GM23338 (cell line): Measurements from ENCODE around the gene KAZN. TPM values are rescaled to one million over a fixed set of nuclear protein-coding genes. Genes with fewer than 3 reads are reported as not detected.
A peak's percentile ranks its signal among the peaks of the same experiment; 100 is the strongest.

Source experiments
- ATAC-seq: fragments of 200-7000 bp; cut with Tn5 transposase; 3 replicates; pipeline ENCODE4 v1.9.1; 2020
- DNase-seq: peaks from one replicate; pipeline ENCODE4 v3.0.0-alpha.2; 2015; ENCODE audit warnings: low spot score
- H2AFZ ChIP-seq: fragments of 200-600 bp; sonication (generic); 2 replicates; pipeline ENCODE4 v1.8.0; 2016; ENCODE audit warnings: antibody characterized with exemption, mild to moderate bottlenecking, moderate library complexity
- H3F3A ChIP-seq: fragments of 200-600 bp; sonication (generic); replicated peaks from 2 replicates; pipeline ENCODE4 v1.8.0; 2017; ENCODE audit warnings: antibody characterized with exemption, mixed run types, low read depth
- H3K27ac ChIP-seq: fragments of 200-600 bp; sonication (generic); 2 replicates; pipeline ENCODE4 v1.6.1; 2016; ENCODE audit warnings: low read depth
- H3K27me3 ChIP-seq: fragments of 200-600 bp; sonication (generic); 2 replicates; pipeline ENCODE4 v1.8.0; 2016; ENCODE audit warnings: mild to moderate bottlenecking, mixed run types, moderate library complexity; ENCODE audit not compliant: insufficient read depth
- H3K36me3 ChIP-seq: fragments of 200-600 bp; sonication (generic); 2 replicates; pipeline ENCODE4 v1.8.0; 2016; ENCODE audit warnings: mild to moderate bottlenecking; ENCODE audit not compliant: insufficient read depth
- H3K4me1 ChIP-seq: fragments of 200-600 bp; sonication (generic); 2 replicates; pipeline ENCODE4 v1.8.0; 2016; ENCODE audit warnings: mild to moderate bottlenecking, moderate library complexity; ENCODE audit not compliant: insufficient read depth
- H3K4me2 ChIP-seq: fragments of 200-600 bp; sonication (generic); 2 replicates; pipeline ENCODE4 v1.7.1; 2017; ENCODE audit warnings: mixed run types
- H3K4me3 ChIP-seq: fragments of 200-600 bp; sonication (generic); 2 replicates; pipeline ENCODE4 v1.6.1; 2016; ENCODE audit warnings: mixed run types
- H3K79me2 ChIP-seq: fragments of 200-600 bp; sonication (generic); replicated peaks from 2 replicates; pipeline ENCODE4 v1.8.0; 2017; ENCODE audit warnings: mild to moderate bottlenecking; ENCODE audit not compliant: insufficient read depth
- H3K9me2 ChIP-seq: fragments of 200-600 bp; sonication (generic); 2 replicates; pipeline ENCODE4 v1.8.0; 2017; ENCODE audit not compliant: insufficient read depth
- H4K20me1 ChIP-seq: fragments of 200-600 bp; sonication (generic); replicated peaks from 2 replicates; pipeline ENCODE4 v1.8.0; 2017; ENCODE audit warnings: mild to moderate bottlenecking; ENCODE audit not compliant: insufficient read depth
- H3K27ac Mint-ChIP-seq: 2 replicates; pipeline ENCODE4 v1.8.0; 2020; ENCODE audit warnings: inconsistent platforms, mild to moderate bottlenecking, moderate library complexity, mixed read lengths
- H3K27me3 Mint-ChIP-seq: 3 replicates; pipeline ENCODE4 v1.8.0; 2022; ENCODE audit warnings: low read depth, mild to moderate bottlenecking, moderate library complexity, mixed read lengths, inconsistent platforms; ENCODE audit not compliant: insufficient read depth, poor library complexity
- H3K36me3 Mint-ChIP-seq: 3 replicates; pipeline ENCODE4 v1.8.0; 2021; ENCODE audit warnings: low read depth, mild to moderate bottlenecking, inconsistent platforms, moderate library complexity, mixed read lengths
- H3K4me1 Mint-ChIP-seq: 3 replicates; pipeline ENCODE4 v1.8.0; 2020; ENCODE audit warnings: mild to moderate bottlenecking, inconsistent platforms, mixed read lengths
- H3K4me3 Mint-ChIP-seq: 3 replicates; pipeline ENCODE4 v1.8.0; 2021; ENCODE audit warnings: moderate library complexity, mild to moderate bottlenecking, inconsistent platforms, mixed read lengths
- H3K9me3 Mint-ChIP-seq: 3 replicates; pipeline ENCODE4 v1.8.0; 2020; ENCODE audit warnings: moderate library complexity, mild to moderate bottlenecking, inconsistent platforms, mixed read lengths
- CREB1 ChIP-seq: fragments of 250-450 bp; sonication (Bioruptor Pico); IDR thresholded peaks from 2 replicates; pipeline ENCODE4 v1.5.0; 2020; ENCODE audit warnings: low read depth, mild to moderate bottlenecking, moderate library complexity
- EZH2 ChIP-seq: fragments of 200-600 bp; sonication (generic); IDR thresholded peaks from one replicate; pipeline ENCODE4 v1.8.0; 2017; ENCODE audit warnings: antibody characterized with exemption, mild to moderate bottlenecking, low read depth; ENCODE audit not compliant: unreplicated experiment
- EZH2phosphoT487 ChIP-seq: fragments of 200-600 bp; sonication (generic); IDR thresholded peaks from one replicate; pipeline ENCODE4 v1.8.1; 2018; ENCODE audit warnings: antibody characterized with exemption; ENCODE audit not compliant: unreplicated experiment
- JUNB ChIP-seq: IDR thresholded peaks from one replicate; pipeline ENCODE4 v1.6.1; 2016; ENCODE audit warnings: antibody characterized with exemption; ENCODE audit not compliant: unreplicated experiment
- NANOG ChIP-seq: IDR thresholded peaks from 2 replicates; pipeline ENCODE4 v1.6.1; 2016; ENCODE audit warnings: antibody characterized with exemption, borderline replicate concordance
- POLR2AphosphoS5 ChIP-seq: IDR thresholded peaks from 2 replicates; pipeline ENCODE4 v1.6.1; 2016; ENCODE audit warnings: antibody characterized with exemption, low read depth
- STAT1 ChIP-seq: IDR thresholded peaks from one replicate; pipeline ENCODE4 v1.6.1; 2016; ENCODE audit warnings: antibody characterized with exemption; ENCODE audit not compliant: unreplicated experiment
- ZNF114 ChIP-seq: fragments of 250-450 bp; sonication (Bioruptor Pico); IDR thresholded peaks from 2 replicates; pipeline ENCODE4 v1.5.0; 2020; ENCODE audit warnings: mild to moderate bottlenecking, moderate library complexity
- ZNF331 ChIP-seq: fragments of 250-450 bp; sonication (Bioruptor Pico); IDR thresholded peaks from 2 replicates; pipeline ENCODE4 v1.5.0; 2020; ENCODE audit warnings: low read depth, mild to moderate bottlenecking, moderate library complexity
- polyA plus RNA-seq: library from polyadenylated mRNA; unstranded; fragments of >200 nt; fragmentation: Nextera tagmentation; extraction: Ambion mirVana; gene quantifications from 2 replicates; pipeline ENCODE4 v1.2.1, GENCODE V29; 2016
- total RNA-seq: library from RNA; depleted of rRNA; stranded (reverse); fragments of >200 nt; shearing (Covaris generic); gene quantifications from 2 replicates; pipeline ENCODE4 v1.2.3, GENCODE V29; 2014
- TF ChIP-seq, protein P1 (sequence below): IDR thresholded peaks from 2 replicates; pipeline ENCODE4 v1.6.1; 2016; ENCODE audit warnings: antibody characterized with exemption
- TF ChIP-seq, protein P2 (sequence below): IDR thresholded peaks from one replicate; pipeline ENCODE4 v1.6.1; 2018; ENCODE audit warnings: antibody characterized with exemption; ENCODE audit not compliant: unreplicated experiment
- TF ChIP-seq, protein P3 (sequence below), 2 experiments: fragments of 200-600 bp in 1 of 2; sonication (generic) in 1 of 2; conservative IDR thresholded peaks; 2 replicates each; pipeline versions ENCODE4 v1.5.1 to v1.6.1; 2016 to 2017; ENCODE audit warnings: antibody characterized with exemption in 2 of 2, low read depth in 2 of 2, mild to moderate bottlenecking in 2 of 2, moderate library complexity in 1 of 2

The KAZN gene
- total and polyA plus RNA-seq, 2 experiments from 2014 or later = 9.9 to 15.0 TPM

DNA sequence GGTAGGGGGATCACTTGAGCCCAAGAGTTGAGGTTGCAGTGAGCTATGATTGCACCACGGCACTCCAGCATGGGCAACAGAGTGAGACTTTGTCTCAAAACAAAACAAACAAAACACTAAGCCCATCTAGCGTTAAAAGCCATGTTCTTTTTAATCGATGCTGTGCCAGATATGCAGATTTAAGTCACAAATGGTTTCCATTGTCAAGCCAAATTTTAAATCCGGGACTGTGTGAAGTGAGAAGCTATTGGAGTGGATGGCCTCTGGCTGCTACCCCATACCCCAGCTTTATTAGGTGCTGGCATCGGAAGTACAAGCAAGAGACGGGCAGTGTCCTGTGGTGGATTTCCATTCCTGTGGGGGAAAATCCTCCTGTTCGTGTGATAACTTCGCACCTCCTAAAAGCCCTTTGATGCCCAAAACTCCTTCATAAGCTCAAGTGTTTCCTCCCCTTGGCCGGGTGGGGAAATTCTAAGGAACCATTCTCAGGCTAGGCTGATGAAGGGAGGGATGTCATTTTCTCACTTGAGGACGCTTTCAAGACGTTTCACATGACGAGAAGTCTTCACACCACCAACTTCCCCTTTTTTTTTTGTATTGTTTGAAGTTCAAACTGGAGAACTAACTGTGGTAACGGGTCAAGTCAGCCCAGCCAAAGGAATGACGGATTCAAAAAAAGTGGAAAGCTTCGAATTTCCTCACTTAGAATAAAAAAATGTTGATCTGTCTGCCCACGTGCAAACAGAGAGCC, 140.8 kb downstream of the KAZN start (continued):
- TF ChIP-seq, protein P1, sequence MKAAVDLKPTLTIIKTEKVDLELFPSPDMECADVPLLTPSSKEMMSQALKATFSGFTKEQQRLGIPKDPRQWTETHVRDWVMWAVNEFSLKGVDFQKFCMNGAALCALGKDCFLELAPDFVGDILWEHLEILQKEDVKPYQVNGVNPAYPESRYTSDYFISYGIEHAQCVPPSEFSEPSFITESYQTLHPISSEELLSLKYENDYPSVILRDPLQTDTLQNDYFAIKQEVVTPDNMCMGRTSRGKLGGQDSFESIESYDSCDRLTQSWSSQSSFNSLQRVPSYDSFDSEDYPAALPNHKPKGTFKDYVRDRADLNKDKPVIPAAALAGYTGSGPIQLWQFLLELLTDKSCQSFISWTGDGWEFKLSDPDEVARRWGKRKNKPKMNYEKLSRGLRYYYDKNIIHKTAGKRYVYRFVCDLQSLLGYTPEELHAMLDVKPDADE = no peak
- TF ChIP-seq ZNF331 (no peak), STAT1 (no peak)
- TF ChIP-seq, protein P2, sequence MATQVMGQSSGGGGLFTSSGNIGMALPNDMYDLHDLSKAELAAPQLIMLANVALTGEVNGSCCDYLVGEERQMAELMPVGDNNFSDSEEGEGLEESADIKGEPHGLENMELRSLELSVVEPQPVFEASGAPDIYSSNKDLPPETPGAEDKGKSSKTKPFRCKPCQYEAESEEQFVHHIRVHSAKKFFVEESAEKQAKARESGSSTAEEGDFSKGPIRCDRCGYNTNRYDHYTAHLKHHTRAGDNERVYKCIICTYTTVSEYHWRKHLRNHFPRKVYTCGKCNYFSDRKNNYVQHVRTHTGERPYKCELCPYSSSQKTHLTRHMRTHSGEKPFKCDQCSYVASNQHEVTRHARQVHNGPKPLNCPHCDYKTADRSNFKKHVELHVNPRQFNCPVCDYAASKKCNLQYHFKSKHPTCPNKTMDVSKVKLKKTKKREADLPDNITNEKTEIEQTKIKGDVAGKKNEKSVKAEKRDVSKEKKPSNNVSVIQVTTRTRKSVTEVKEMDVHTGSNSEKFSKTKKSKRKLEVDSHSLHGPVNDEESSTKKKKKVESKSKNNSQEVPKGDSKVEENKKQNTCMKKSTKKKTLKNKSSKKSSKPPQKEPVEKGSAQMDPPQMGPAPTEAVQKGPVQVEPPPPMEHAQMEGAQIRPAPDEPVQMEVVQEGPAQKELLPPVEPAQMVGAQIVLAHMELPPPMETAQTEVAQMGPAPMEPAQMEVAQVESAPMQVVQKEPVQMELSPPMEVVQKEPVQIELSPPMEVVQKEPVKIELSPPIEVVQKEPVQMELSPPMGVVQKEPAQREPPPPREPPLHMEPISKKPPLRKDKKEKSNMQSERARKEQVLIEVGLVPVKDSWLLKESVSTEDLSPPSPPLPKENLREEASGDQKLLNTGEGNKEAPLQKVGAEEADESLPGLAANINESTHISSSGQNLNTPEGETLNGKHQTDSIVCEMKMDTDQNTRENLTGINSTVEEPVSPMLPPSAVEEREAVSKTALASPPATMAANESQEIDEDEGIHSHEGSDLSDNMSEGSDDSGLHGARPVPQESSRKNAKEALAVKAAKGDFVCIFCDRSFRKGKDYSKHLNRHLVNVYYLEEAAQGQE = no peak

DNA sequence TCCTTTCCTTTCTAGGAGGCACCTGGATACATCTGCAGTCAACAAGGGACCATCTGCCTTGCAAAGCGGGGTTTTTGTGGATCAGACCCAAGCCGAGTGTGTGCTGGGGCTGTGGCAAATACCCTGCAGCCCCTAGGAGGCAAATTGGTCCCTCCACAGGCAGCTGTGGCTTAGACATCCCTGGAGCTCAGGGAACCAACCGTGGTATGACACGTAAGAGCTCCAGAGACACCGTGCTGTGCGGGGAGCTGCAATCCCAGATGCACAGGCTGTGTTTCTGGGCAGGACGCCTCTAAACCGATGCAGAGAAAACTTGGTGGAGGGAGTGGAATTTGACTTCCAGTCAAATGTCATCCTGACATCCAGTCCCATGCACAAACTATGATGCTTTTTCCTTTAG, 141.5 kb downstream of the KAZN start:
- no peaks in the 10 kb centered on the region for H3K9me2 ChIP-seq
- Mint-ChIP-seq H3K9me3 (no peaks in the 10 kb centered on the region), H3K4me1 (peaks cover 49% of the 10 kb centered on the region), H3K4me3 (no peak overlapping the region; the same call in 2 of the 3 replicates), H3K27me3 (peaks cover 27% of the 10 kb centered on the region), H3K36me3 (no peaks in the 10 kb centered on the region), H3K27ac (no peak overlapping the region)
- H3K4me1 ChIP-seq = peaks cover 36% of the 10 kb centered on the region
- H3K4me2 ChIP-seq = peak overlapping the region; percentile 53
- no peak overlapping the region for H3K4me3 ChIP-seq
- no peaks in the 10 kb centered on the region; the same call in 1 of the 2 replicates for H3K79me2 ChIP-seq
- H4K20me1 ChIP-seq = peaks cover 4% of the 10 kb centered on the region
- H3K27ac ChIP-seq = peak overlapping the region; percentile 24; the same call in 1 of the 2 replicates
- peak; percentile 52 for ATAC-seq
- H3F3A ChIP-seq = no peaks in the 10 kb centered on the region
- H2AFZ ChIP-seq = no peak overlapping the region
- DNase-seq = no peak
- peaks cover 13% of the 10 kb centered on the region for H3K27me3 ChIP-seq
- H3K36me3 ChIP-seq = no peaks in the 10 kb centered on the region
- TF ChIP-seq JUNB (no peak), EZH2phosphoT487 (no peak), POLR2AphosphoS5 (no peak), ZNF114 (no peak), ZNF331 (no peak), STAT1 (no peak), CREB1 (CRISPR knock-in tag) (no peak), NANOG (no peak), EZH2 (no peak)
- TF ChIP-seq, protein P3, sequence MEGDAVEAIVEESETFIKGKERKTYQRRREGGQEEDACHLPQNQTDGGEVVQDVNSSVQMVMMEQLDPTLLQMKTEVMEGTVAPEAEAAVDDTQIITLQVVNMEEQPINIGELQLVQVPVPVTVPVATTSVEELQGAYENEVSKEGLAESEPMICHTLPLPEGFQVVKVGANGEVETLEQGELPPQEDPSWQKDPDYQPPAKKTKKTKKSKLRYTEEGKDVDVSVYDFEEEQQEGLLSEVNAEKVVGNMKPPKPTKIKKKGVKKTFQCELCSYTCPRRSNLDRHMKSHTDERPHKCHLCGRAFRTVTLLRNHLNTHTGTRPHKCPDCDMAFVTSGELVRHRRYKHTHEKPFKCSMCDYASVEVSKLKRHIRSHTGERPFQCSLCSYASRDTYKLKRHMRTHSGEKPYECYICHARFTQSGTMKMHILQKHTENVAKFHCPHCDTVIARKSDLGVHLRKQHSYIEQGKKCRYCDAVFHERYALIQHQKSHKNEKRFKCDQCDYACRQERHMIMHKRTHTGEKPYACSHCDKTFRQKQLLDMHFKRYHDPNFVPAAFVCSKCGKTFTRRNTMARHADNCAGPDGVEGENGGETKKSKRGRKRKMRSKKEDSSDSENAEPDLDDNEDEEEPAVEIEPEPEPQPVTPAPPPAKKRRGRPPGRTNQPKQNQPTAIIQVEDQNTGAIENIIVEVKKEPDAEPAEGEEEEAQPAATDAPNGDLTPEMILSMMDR (conservative IDR thresholded peaks at IDR 0.05; ENCODE audit: low read depth in 2 of 2) = no peak
- TF ChIP-seq, protein P2 = no peak
- TF ChIP-seq, protein P1 = no peak
